NCI-H187 (cell line): ENCODE results near the gene SH2B2.
"Not testable (repeated sequence)": the region's sequence is repeated elsewhere in the genome, so short reads cannot be mapped to it uniquely, and the experiment has no call there.

Experiments used
- DNase-seq, 2 experiments: peaks; one replicate each; lab custom pipeline; 2025; lab: John Stamatoyannopoulos, UW

SH2B2 gene

DNA sequence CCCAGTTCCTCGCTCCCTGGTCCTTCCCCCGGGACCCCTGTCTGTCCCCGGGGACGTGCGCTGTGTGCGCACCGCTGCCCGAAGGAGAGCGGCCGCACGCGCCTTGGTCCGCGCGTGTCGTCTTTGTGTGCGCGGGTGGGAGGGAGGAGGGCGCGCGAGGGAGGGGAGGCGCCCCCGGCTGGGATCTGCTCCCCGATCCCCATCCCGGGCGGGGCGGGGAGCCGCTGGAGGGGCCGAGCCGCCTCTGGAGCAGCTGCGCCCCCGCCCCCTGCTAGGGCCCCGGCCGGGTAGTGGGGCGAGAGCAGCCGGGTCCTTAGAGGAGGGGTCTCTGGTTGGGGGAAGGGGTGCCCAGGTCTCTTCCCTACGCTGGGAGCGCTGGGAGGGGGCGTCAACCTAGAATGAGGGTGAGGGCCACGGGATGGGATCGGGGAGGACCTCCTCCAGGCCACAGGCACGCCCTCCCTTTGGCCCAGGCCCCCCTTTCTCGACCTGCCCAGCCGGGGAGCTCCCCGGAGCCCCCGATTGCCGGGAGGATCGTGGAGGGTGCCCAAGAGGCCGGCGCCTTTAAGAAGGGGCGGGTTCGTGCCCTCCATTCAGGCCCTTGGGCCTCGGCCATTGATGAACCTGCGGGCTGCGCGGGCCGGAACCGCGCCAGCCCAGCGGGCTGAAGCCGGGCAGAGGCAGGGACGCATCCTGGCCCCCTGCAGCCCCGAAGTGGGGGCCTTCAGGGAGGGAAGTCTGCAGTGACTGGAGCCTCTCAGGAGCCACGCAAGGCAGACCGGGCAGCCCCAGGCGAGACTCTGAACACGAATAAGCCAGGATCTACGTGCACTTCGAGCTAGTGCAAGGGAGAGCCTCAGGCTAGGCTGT is 678 bp downstream of the SH2B2 start:
- peak in 1 of 2 experiments; percentile 9 for DNase-seq

DNA sequence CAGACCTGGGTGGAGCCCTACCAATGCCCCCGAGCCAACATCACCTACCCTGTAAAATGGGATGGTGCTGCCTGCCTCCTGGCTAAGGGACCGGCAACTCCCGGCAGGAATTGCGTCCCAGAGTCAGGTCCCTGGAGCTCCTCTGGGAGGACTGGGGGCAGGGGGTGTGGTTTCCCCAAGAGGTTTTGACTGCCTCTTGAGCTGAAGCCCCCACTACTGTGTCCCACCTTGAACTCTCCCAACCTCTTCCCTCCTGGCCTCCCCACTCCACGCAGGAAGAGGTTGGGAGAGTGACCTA is 1.3 kb downstream of the SH2B2 start:
- DNase-seq: no peak

DNA sequence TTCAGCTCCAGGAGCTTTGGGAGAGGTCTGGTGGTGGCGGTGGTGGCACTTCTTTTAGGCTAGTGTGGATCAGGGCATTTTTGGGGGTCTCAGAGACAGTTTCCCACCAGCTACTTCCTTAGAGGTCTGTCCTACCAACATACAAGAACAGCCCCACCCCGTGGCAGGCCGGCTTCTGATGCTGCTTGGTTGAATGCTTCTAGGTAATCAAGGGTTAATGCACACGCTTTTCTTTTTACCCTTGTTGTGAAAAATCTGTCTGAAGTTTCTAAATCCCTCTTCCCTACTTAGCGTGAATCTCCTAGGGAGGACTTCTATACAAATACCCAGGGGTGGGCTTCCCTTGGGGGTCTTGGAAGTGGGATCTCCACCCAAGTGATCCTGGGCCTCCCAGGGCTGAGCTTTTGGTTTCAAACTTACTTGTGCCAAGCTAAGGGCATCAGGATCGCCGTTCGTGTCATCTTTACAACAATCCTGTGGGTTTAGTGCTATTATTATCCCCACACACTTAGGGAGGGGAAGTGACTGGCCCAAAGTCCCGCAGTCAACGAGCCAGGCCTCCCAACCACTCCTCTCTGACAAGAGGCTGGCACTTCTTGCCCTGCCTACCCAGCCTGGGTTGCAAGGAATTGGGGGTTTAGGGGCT is 1.7 kb downstream of the SH2B2 start:
- DNase-seq: no peak

DNA sequence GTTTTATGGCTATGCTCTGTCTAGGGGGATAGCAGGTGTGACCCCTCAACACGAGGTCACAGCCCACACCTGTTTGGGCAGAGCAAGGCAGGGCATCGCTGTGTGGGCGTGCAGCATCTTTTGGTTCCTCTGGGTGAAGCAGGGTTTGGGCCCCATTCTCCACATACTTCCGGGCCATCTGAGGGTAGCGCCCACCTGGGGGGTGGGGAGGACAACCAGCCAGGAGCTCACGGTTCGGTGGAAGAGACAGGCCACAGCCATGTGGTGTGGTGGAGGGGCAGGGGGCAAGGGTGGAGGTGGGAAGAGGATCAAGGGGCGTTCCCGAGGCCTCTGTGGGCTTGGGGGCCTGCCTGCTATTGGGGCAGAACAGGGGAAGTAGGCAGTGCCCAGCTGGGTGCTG is 2.4 kb downstream of the SH2B2 start:
- DNase-seq: no peak

DNA sequence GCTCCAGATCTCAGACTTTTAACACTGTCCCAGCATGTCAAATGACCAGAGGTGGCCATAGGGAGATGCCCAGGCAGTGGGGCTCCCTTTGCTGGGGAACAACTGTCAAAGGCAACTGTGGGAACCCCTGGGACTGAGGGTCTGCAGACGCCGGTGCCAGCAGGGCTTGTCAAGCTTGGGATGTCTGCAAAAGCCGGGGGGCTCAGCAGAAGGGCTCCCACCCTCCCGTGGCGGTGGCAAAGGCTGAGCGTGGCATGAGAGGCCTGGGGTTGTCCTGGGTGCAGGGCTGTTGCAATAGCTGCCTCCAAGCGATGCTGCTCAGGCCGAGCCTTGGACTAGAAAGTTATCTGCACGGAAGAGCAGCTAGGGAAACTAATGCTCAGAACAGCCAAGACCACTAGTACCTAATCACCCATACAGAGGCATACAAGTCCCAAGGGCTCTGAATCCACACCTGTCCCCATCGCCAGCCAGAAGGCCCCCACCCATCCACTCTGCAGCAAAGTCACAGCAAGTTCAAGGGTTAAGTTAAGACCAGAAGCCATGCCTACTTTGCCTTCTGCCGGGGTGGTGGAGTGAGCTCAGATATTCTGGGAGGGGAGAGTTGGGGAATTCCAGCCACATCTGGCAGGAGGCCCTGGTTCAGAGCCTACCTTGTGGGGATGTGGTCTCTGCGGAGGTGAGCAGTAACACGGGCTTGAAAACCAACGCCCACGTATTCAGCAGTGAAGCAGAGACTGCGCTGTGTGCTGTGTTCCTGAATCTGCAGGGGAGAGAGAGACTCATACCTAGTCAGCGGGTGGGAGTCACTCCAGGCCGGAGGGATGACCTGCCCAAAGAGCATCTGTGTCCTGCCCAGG is 4.6 kb downstream of the SH2B2 start:
- DNase-seq: no peak

DNA sequence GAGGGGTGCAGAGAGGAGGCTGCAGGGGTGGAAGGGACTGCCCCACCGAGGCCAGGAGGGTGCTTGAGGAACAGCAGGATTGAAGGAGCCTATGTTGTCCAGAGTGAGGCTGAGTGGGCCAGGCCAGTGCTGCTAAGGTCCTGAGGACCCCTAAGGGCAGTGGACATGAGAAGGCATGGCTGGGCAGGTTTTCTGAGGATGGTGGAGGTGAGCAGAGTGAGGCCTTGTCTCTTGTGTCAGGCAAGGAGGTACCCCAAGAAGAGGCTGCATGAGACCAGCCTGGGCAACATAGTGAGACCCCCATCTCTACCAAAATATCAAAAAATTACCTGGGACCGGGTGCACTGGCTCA is 5.2 kb downstream of the SH2B2 start:
- no peak for DNase-seq

DNA sequence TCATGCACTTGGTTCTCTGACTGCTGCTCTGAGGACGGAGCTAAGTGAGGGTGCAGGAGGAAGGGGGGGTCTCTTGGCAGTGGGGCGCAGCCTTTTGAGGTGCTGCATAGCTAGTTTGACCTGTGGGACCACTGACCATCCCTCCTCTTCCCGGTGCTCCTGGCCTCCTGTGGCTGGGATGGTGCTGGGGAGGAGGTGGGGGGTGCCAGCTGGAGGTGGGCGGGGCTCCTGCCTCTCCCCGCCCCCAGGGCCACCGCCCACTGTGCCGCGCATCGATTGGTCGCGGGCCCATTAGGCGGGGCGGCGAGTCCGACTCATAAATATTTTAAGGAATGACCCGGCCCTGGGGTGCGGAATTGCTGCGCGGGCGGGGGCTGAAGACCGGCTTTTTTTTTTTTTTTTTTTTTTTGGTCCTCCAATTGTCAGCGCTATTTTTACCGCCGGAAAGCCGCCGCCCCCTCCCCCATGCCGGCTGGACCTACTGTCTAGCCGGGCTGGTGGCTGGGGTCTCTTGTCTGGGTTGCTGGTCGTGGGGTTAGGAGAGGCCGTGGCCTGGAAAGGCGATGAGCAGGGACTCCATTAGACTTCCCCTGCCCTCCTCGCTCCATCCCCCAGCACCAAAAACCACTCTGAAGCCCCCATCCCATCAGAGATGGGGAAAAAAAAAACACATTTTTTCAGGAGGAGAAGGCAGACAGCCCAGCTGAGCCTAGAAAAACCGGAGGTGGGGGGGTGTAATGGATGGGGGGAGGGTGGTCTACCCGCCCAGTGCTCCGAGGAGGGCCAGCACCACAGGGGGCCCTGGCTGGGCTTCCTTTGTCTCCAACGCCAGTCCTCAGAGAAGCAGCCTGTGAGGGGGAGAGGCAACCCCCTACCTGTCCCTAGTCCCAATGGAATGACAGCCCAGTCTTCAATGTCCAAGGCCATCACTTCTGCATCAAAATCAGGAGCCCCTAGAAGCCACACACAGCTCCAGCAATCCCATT is 6.4 kb downstream of the SH2B2 start:
- DNase-seq: no peak

DNA sequence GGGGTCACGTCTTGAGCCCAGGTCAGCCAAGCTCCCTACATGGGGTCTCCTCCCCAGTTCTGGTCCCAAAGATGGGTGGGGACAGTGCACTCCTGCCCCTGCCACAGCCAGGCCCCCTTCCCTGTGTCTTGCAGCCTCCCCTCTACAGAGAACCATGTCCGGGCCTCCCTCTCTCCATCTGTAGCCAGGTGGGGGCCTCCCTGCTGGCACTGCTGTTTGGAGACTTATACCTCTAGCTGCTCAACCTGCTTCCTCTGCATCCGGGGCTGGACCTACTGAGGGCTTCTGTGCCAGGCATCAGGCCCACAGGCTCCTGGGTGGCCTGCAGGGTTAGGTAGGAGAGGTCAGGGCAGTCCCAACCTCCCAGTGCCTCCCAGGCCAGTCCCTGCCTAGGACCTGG is 7.9 kb downstream of the SH2B2 start:
- no peak for DNase-seq

DNA sequence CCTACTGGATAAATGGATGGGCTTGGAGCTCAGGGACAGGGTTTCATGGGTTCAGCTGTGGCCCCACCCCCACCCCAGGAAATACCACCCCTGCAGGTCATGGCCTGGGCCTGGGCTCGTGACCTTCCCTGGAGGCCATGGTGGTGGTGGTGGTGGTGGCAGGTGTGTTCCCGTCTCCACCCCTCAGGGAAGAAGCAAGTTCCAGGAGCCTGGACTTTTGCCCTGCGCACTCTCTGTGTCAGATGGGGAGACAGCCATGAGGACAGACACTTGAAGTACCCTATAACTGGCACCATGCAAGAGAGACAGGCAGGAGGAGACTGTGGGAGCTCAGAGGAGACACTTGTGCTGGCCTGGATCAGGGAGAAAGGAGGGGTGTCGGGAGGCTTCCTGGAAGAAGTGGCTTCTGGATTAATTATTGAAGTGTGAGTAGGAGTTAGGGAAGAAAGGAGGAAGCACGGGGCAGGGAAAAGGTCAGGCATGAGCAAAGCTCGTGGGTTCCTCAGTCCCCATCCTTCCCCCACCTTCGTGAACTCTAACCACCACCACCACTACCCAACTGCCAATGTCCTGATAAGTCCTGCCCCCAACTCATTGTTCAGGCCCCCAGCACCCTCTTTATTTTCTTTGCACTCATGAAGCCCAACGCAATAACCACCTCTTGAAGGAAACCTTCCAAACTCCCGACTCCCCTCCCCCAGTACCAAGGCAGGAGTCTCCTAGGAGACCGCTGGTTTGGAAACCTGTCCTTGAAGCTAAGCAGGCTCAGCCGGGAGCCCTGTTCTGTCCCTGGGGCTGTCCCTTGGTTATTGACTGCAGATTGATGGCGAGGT is 8.9 kb downstream of the SH2B2 start:
- DNase-seq: no peak

DNA sequence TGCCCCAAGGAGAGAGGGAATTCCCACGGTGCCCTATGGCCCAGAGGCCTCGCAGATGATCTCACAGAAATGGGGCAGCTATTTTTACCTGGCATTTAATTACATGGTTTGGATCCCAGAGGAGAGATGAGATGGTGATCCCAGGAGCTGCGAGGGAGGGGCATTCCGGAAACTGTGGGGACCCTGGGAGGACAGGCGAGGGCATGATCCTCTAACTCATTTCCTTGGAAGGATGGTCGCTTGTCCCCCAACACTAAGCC is 9.4 kb downstream of the SH2B2 start:
- no peak for DNase-seq

DNA sequence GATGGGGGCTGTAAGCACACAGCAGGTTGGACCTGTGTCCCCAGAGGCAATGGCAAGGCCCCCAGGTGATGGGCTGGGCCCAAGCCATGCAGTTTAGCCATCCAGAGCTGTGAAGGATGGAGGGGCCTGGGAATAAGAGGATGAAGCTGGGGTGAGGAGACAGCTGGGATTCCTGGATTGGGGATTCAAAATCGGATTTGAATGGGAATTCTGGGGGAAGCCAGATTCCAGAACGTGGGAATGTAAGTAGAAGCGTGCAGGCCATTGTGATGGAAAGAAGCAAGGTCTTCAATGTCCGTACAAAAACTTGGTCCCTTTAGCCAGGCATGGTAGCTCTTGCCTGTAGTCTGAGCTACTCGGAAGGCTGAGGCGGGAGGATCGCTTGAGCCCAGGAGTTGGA is 9.8 kb downstream of the SH2B2 start:
- no peak for DNase-seq

DNA sequence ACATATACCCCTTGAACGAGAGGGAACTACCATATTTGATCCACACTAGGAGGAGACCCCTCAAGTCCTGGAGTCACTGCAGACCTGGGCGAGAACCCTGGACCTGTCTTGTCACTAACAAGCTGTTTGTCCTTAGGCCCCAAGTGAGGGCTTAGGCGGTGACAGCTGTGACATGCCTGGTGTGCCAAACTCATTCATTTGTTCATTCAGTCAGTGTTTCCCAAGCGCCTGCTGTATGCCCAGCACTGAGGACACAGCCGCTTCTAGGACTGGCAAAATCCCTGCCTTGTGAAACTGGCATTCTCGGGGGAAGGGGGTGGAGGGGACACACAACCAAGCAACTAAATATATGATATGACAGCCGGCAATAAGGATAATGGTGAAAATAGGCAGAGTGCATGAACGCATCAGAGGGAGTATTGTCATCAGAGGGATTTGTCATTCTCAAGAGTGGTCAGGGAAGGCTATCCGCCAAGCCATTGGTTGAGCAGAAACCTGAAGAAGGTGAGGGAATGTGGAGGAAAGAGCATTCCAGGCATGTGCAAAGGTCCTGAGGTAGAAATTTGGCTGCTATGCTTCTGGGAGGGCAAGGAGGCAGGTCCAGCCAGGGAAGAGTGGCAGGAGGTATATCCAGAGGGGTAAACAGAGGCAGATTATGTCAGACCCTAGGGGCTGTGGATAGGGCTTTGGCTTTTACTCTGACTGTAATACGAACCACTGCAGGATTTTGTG is 11.0 kb downstream of the SH2B2 start:
- no peak for DNase-seq

DNA sequence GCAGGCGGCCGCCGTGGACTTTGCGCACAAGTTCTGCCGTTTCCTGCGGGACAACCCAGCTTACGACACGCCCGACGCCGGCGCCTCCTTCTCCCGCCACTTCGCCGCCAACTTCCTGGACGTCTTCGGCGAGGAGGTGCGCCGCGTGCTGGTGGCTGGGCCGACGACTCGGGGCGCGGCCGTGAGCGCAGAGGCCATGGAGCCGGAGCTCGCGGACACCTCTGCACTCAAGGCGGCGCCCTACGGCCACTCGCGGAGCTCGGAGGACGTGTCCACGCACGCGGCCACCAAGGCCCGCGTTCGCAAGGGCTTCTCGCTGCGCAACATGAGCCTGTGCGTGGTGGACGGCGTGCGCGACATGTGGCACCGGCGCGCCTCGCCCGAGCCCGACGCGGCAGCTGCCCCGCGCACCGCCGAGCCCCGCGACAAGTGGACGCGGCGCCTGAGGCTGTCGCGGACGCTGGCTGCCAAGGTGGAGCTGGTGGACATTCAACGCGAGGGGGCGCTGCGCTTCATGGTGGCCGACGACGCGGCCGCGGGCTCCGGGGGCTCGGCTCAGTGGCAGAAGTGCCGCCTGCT is 14.1 kb downstream of the SH2B2 start:
- DNase-seq: no peak

DNA sequence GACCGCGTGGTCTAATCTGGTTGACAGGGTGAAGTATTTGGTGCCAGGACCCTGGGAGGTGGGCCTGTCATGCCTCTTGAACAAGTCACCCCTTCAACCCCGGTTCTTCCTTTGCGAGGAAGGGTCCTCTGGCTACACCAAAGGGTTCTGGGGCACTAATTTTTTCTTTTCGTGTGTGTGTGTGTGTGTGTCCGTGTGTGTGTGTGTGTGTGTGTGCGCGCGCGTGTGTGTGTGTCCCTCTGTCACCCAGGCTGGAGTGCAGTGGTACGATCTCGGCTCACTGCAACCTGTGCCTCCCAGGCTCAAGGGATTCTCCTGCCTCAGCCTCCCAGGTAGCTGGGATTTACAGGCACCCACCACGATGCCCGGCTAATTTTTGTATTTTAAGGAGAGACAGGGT is 14.7 kb downstream of the SH2B2 start:
- DNase-seq: not testable (repeated sequence)

DNA sequence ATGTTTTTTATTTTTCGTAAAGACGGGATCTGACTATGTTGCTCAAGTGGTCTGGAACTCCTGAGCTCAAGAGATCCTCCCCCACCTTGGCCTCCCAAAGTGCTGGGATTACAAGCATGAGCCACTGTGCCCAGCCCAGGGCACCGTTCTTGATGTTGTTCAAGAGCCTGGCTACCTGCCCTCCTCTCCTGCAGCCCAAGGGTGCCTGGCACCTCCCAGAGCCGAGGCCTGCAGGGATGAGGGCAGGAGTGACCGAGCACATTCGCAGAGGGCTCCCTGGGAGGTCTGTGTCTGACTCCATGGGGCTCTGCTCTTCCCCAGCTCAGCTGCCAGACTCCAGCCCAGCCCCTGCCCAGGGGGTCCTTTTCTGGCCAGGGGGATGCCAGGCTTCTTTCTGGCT is 15.4 kb downstream of the SH2B2 start:
- DNase-seq: no peak

DNA sequence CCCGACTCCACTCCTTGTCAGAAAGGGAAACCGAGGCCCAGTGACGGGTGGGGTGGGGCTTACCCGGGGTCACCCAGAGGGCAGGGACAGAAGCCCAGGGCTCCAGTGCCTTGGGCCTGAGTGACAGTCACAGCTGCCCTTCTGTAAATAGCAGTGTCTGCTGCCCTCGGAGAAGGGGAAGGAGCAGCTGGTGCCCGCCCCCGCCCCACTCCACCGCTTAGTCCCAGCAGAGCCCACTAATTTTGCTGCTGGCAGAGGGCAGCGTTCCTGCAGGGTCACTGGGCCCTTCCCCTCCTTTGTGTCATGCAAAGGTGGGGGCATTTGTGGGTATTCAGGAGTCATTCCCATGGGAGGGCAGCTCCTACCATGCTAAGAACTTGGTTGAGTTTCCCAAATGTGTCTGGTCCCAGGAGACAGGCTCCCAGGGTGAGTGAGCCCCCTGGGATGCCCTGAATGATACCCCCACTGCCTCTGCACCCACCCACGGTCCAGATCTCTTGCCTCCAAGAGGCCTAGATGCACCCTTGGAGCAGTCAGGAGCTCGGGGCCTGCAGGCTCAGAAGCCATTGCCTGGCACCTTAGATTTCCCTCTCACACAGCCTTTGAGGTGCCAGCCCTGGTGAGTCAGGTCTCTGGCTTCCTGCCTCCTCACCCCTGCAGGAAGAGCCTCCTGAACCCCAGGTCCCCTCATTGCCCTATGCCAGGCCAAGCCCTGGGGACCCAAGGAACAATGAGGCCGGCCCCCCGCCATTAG is 17.2 kb downstream of the SH2B2 start:
- no peak for DNase-seq

DNA sequence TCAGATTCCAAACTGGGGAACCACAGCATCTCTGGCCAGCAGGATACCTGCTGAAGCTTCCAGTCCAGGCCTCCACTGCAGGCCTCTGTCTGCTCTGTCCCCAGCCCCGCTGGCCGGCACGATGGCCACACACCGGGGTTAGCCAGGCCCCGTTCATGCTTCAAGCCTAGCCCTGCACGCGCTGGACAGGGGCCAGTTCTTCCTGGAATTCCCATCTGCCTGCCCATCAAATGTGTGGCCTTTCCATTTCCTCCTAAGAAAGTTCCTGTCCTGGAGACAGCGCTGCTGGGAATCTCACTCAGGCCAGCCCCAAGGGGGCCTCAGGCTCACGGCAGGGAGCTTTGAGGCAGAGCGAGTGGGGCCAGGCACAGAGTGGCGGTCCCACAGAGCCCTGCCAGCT is 18.0 kb downstream of the SH2B2 start:
- no peak for DNase-seq

DNA sequence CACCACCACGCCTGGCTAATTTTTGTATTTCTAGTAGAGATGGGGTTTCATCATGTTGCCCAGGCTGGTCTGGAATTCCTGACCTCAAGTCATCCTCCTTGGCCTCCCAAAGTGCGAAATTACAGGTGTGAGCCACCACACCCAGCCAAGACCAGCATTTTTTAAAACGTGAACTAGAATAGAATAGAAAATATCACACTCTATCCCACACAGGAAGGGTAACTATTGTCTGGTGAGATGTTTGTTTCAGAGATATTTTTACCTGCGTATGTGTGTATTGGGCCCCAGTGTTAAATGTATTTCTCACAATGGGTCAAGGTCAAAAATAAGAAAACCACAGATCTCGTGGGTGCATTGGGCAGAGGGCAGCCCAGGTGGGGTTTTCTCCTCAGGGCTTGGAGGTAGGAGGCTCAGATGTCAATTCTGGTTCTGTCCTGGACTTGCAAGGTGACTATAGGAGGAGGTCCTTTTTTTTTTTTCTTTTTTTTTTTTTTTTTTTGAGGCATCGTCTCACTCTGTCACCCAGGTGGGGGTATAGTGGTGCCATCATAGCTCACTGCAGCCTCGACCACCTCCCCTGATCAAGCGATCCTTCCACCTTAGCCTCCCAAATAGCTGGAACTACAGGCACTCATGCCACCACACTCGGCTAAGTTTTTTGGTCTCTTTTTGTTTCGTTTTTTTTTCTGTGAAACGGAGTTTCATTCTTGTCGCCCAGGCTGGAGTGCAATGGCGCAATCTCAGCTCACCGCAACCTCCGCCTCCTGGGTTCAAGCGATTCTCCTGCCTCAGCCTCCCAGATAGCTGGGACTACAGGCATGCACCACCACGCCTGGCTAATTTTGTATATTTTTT is 19.0 kb downstream of the SH2B2 start:
- DNase-seq: no peak
